Adrenal gland (tissue), 5 donors: ENCODE measurements around the gene G2E3.

Source experiments
- CTCF ChIP-seq, 6 experiments: fragments of 450-650 bp in 4 of 6; fragments of 200-600 bp in 2 of 6; sonication (generic) in 1 of 6; IDR thresholded peaks; 1 replicate in 5 of 6; 2 replicates in 1 of 6; pipeline versions ENCODE4 v1.5.1 to v1.8.0; 2016 to 2021; ENCODE audit warnings: antibody characterized with exemption in 6 of 6, mild to moderate bottlenecking in 2 of 6, moderate library complexity in 1 of 6
- POLR2A ChIP-seq, 2 donors: fragments of 450-650 bp; IDR thresholded peaks; one replicate each; pipeline ENCODE4 v1.6.1; 2017; ENCODE audit warnings: antibody characterized with exemption in 2 of 2, mild to moderate bottlenecking in 2 of 2, moderate library complexity in 1 of 2
- donor health status: DM: no; HTN: no; CAD: no.

- no peak for TF ChIP-seq CTCF (IDR thresholded peaks at IDR 0.05)
- no peak for TF ChIP-seq POLR2A (IDR thresholded peaks at IDR 0.05)
These were observed 23.4 kb downstream of the G2E3 start for GRCh38 chr14:30582376-30582775.
